Suprapubic skin (tissue), 4 donors: ENCODE results near the gene GPSM1. TPM values are rescaled to one million over a fixed set of nuclear protein-coding genes. Genes with fewer than 3 reads are reported as not detected.

Experiments used
- DNase-seq, 2 donors: peaks; one replicate each; pipeline ENCODE4 v3.0.0-alpha.2; 2019; ENCODE audit warnings: low spot score in 2 of 2
- H3K27ac ChIP-seq: fragments of 200-600 bp; sonication (generic); one replicate; pipeline ENCODE4 v1.5.1; 2019
- H3K27me3 ChIP-seq: fragments of 200-600 bp; sonication (generic); one replicate; pipeline ENCODE4 v1.5.1; 2019
- H3K36me3 ChIP-seq: fragments of 200-600 bp; sonication (generic); one replicate; pipeline ENCODE4 v1.5.1; 2019
- H3K4me1 ChIP-seq: fragments of 200-600 bp; sonication (generic); one replicate; pipeline ENCODE4 v1.5.1; 2019
- H3K4me3 ChIP-seq: fragments of 200-600 bp; sonication (generic); one replicate; pipeline ENCODE4 v1.5.1; 2019; ENCODE audit warnings: mild to moderate bottlenecking
- H3K9me3 ChIP-seq: fragments of 200-600 bp; sonication (generic); one replicate; pipeline ENCODE4 v1.5.1; 2019
- CTCF ChIP-seq, 2 donors: fragments of 200-600 bp in 1 of 2; fragments of 450-650 bp in 1 of 2; sonication (generic) in 1 of 2; IDR thresholded peaks; one replicate each; pipeline ENCODE4 v1.5.1; 2016 to 2019; ENCODE audit warnings: antibody characterized with exemption in 2 of 2, mild to moderate bottlenecking in 1 of 2, moderate library complexity in 1 of 2
- EP300 ChIP-seq: sonication (generic); formaldehyde crosslinking; IDR thresholded peaks from one replicate; pipeline ENCODE4 v1.6.1; 2017; ENCODE audit warnings: antibody characterized with exemption
- POLR2A ChIP-seq, 2 donors: fragments of 450-650 bp; IDR thresholded peaks; one replicate each; pipeline ENCODE4 v1.6.1; 2017; ENCODE audit warnings: antibody characterized with exemption in 2 of 2, mild to moderate bottlenecking in 2 of 2, moderate library complexity in 2 of 2
- POLR2AphosphoS5 ChIP-seq, 3 donors: sonication (generic); formaldehyde crosslinking; IDR thresholded peaks; one replicate each; pipeline ENCODE4 v1.6.1; 2017; ENCODE audit warnings: antibody characterized with exemption in 3 of 3
- WGBS: methylation state at CpG from one replicate; pipeline ENCODE4 v1.1.5; 2018; 5-methylcytosine and 5-hydroxymethylcytosine counted together
- total RNA-seq, 4 donors: library from RNA; depleted of rRNA; stranded (reverse); fragments of >200 nt; gene quantifications; one replicate each; pipeline ENCODE4 v1.1.0, GENCODE V29; 2016

Gene GPSM1
- total RNA-seq, 4 donors from 2014 or later, result 11.5 to 14.6 (median 13.7) TPM

- Histone ChIP-seq H3K9me3 (peaks cover 6% of the 10 kb centered on the region), H3K27me3 (peaks cover 30% of the 10 kb centered on the region), H3K36me3 (no peaks in the 10 kb centered on the region), H3K4me3 (no peak overlapping the region), H3K4me1 (peaks cover 5% of the 10 kb centered on the region), H3K27ac (no peak overlapping the region)
- WGBS, result 65% methylated on average over 8 of the region's 10 CpGs
- DNase-seq, result no peak
- TF ChIP-seq POLR2A (IDR thresholded peaks at IDR 0.05) (no peak), CTCF (IDR thresholded peaks at IDR 0.05) (no peak), POLR2AphosphoS5 (IDR thresholded peaks at IDR 0.05) (no peak), EP300 (no peak)
Observed at GRCh38 chr9:136312009-136312375, 15.3 kb upstream of the GPSM1 start.

- H3K9me3 ChIP-seq, result peaks cover 6% of the 10 kb centered on the region
- peaks cover 5% of the 10 kb centered on the region for H3K4me1 ChIP-seq
- WGBS, result 78% methylated on average over 10 of the region's 12 CpGs
- no peak overlapping the region for H3K4me3 ChIP-seq
- no peak for DNase-seq
- peaks cover 30% of the 10 kb centered on the region for H3K27me3 ChIP-seq
- TF ChIP-seq CTCF (IDR thresholded peaks at IDR 0.05) (peak in 1 of 2 donors; percentile 35), POLR2AphosphoS5 (IDR thresholded peaks at IDR 0.05) (no peak), POLR2A (IDR thresholded peaks at IDR 0.05) (no peak), EP300 (no peak)
- no peak overlapping the region for H3K27ac ChIP-seq
- H3K36me3 ChIP-seq, result no peaks in the 10 kb centered on the region
Observed at GRCh38 chr9:136312436-136312835, 14.9 kb upstream of the GPSM1 start.

- no peak overlapping the region for H3K4me3 ChIP-seq
- H3K27ac ChIP-seq, result no peak overlapping the region
- H3K27me3 ChIP-seq, result peaks cover 30% of the 10 kb centered on the region
- H3K4me1 ChIP-seq, result peaks cover 5% of the 10 kb centered on the region
- WGBS, result 90% methylated on average over 10 of the region's 18 CpGs
- H3K9me3 ChIP-seq, result peaks cover 6% of the 10 kb centered on the region
- TF ChIP-seq CTCF (IDR thresholded peaks at IDR 0.05) (no peak), EP300 (no peak), POLR2AphosphoS5 (IDR thresholded peaks at IDR 0.05) (no peak), POLR2A (IDR thresholded peaks at IDR 0.05) (no peak)
- no peaks in the 10 kb centered on the region for H3K36me3 ChIP-seq
- DNase-seq, result no peak
Observed at GRCh38 chr9:136313111-136314055, 14.0 kb upstream of the GPSM1 start.

GRCh38 chr9:136314056-136314416 is 13.3 kb upstream of the GPSM1 start:
- Histone ChIP-seq H3K27ac (no peak overlapping the region), H3K4me3 (no peak overlapping the region), H3K27me3 (peaks cover 28% of the 10 kb centered on the region), H3K36me3 (no peaks in the 10 kb centered on the region), H3K9me3 (peaks cover 6% of the 10 kb centered on the region), H3K4me1 (peaks cover 3% of the 10 kb centered on the region)
- TF ChIP-seq POLR2A (IDR thresholded peaks at IDR 0.05) (no peak), EP300 (no peak)
- 92% methylated on average over 3 of the region's 3 CpGs for WGBS
- no peak for DNase-seq

- Histone ChIP-seq H3K27me3 (peaks cover 20% of the 10 kb centered on the region), H3K4me3 (no peak overlapping the region), H3K9me3 (peaks cover 6% of the 10 kb centered on the region), H3K27ac (no peak overlapping the region), H3K36me3 (no peaks in the 10 kb centered on the region), H3K4me1 (no peaks in the 10 kb centered on the region)
- DNase-seq, result no peak
- no peak for TF ChIP-seq EP300
- no peak for TF ChIP-seq POLR2AphosphoS5 (IDR thresholded peaks at IDR 0.05)
- 92% methylated on average over 4 of the region's 4 CpGs for WGBS
Observed at GRCh38 chr9:136314944-136315343, 12.4 kb upstream of the GPSM1 start.

GRCh38 chr9:136316271-136316751 is 11.0 kb upstream of the GPSM1 start:
- no peaks in the 10 kb centered on the region for H3K36me3 ChIP-seq
- no peak for DNase-seq
- H3K27ac ChIP-seq, result no peak overlapping the region
- WGBS, result 91% methylated on average over 20 of the region's 23 CpGs
- peaks cover 7% of the 10 kb centered on the region for H3K27me3 ChIP-seq
- H3K4me1 ChIP-seq, result no peaks in the 10 kb centered on the region
- H3K9me3 ChIP-seq, result peaks cover 6% of the 10 kb centered on the region
- TF ChIP-seq POLR2AphosphoS5 (IDR thresholded peaks at IDR 0.05) (no peak), EP300 (no peak), POLR2A (IDR thresholded peaks at IDR 0.05) (no peak), CTCF (IDR thresholded peaks at IDR 0.05) (no peak)
- no peak overlapping the region for H3K4me3 ChIP-seq
